Endodermal cell (in vitro differentiated cells): ENCODE data around the gene NT5DC1. TPM values are rescaled to one million over a fixed set of nuclear protein-coding genes. Genes with fewer than 3 reads are reported as not detected.

Experiments used
- DNase-seq: peaks from one replicate; pipeline ENCODE4 v3.0.0-alpha.2; 2017
- H3K27ac ChIP-seq: 2 replicates; pipeline ENCODE4 v1.5.1; 2013; ENCODE audit warnings: mild to moderate bottlenecking, low read depth, low read length, moderate library complexity
- H3K27me3 ChIP-seq: 2 replicates; pipeline ENCODE4 v1.6.1; 2013; ENCODE audit warnings: mild to moderate bottlenecking, low read length, moderate library complexity; ENCODE audit not compliant: insufficient read depth, control insufficient read depth, poor library complexity, severe bottlenecking
- H3K36me3 ChIP-seq: 2 replicates; pipeline ENCODE4 v1.7.0; 2013; ENCODE audit warnings: mild to moderate bottlenecking, low read length, moderate library complexity; ENCODE audit not compliant: control insufficient read depth, insufficient read depth
- H3K4me1 ChIP-seq: one replicate; pipeline ENCODE4 v1.7.0; 2013; ENCODE audit warnings: low read length; ENCODE audit not compliant: control insufficient read depth, insufficient read depth
- H3K4me3 ChIP-seq: 2 replicates; pipeline ENCODE4 v1.5.1; 2013; ENCODE audit warnings: mild to moderate bottlenecking, low read length, moderate library complexity
- H3K9ac ChIP-seq: 2 replicates; pipeline ENCODE4 v1.6.1; 2013; ENCODE audit warnings: mild to moderate bottlenecking, low read length, moderate library complexity; ENCODE audit not compliant: poor library complexity, severe bottlenecking; ENCODE audit errors: extremely low read depth
- H3K9me3 ChIP-seq: 2 replicates; pipeline ENCODE4 v1.6.1; 2013; ENCODE audit warnings: mild to moderate bottlenecking, low read length, moderate library complexity; ENCODE audit not compliant: control insufficient read depth
- H3K27ac Mint-ChIP-seq: 2 replicates; pipeline ENCODE4 v1.8.0; 2020; ENCODE audit warnings: mixed read lengths
- H3K27me3 Mint-ChIP-seq: 2 replicates; pipeline ENCODE4 v1.8.0; 2021; ENCODE audit warnings: mild to moderate bottlenecking, mixed read lengths; ENCODE audit not compliant: insufficient read depth
- H3K36me3 Mint-ChIP-seq: 2 replicates; pipeline ENCODE4 v1.8.0; 2020; ENCODE audit warnings: low read depth, mixed read lengths
- H3K4me1 Mint-ChIP-seq: 2 replicates; pipeline ENCODE4 v1.8.0; 2020; ENCODE audit warnings: mixed read lengths
- H3K4me3 Mint-ChIP-seq: 2 replicates; pipeline ENCODE4 v1.8.0; 2020; ENCODE audit warnings: mild to moderate bottlenecking, moderate library complexity, mixed read lengths
- H3K9me3 Mint-ChIP-seq: 2 replicates; pipeline ENCODE4 v1.8.0; 2020; ENCODE audit warnings: mild to moderate bottlenecking, mixed read lengths
- WGBS, 2 experiments: methylation state at CpG; one replicate each; pipeline versions ENCODE4 v1.1.5 to v1.1.7; 2013; ENCODE audit warnings: missing lambda C conversion rate in 2 of 2, mixed read lengths in 1 of 2; ENCODE audit not compliant: insufficient coverage in 1 of 2, insufficient read length in 1 of 2; 5-methylcytosine and 5-hydroxymethylcytosine counted together
- long read RNA-seq, 4 experiments: library from polyadenylated mRNA in 2 of 4; library from RNA in 1 of 4; library from capped mRNA in 1 of 4; stranded (forward) in 3 of 4; unstranded in 1 of 4; transcript quantifications; one replicate each; pipeline ENCODE4 v2.0.0, GENCODE V29; 2020 to 2021; ENCODE audit warnings: inconsistent platforms in 1 of 4
- polyA plus RNA-seq, 2 experiments: library from polyadenylated mRNA; stranded (reverse); fragments of 50-300 nt; gene quantifications; one replicate each; pipeline ENCODE4 v1.2.3, GENCODE V29; 2013
- total RNA-seq, 2 donors: library from RNA; stranded (reverse); fragmentation: NEBNext Ultra II Directional in 1 of 2; extraction: Animal tissue kit (Norgen Biotek cat#: 25700) in 1 of 2; gene quantifications; 2 replicates in 1 of 2; 3 replicates in 1 of 2; pipeline ENCODE4 v1.2.1, GENCODE V29; 2021
- TF ChIP-seq, protein P1 (sequence below): fragments of 200-600 bp; sonication (generic); conservative IDR thresholded peaks from 2 replicates; pipeline ENCODE4 v1.5.0; 2021; ENCODE audit warnings: antibody characterized with exemption, mild to moderate bottlenecking

NT5DC1 gene
- 100 to 1,000 TPM in 1 of 2 donors, 10 to 100 TPM in 1; 83.0 to 136 TPM for total RNA-seq
- 35.9 TPM for polyA plus RNA-seq (2013, experiment 1 of 2)
- 32.2 TPM for polyA plus RNA-seq (2013, experiment 2 of 2)
- long read RNA-seq, experiment 1, full-length matches to known transcripts, result 41 of 68 reads
- long read RNA-seq, experiment 1, partial matches to known transcripts, result 13 of 68 reads
- long read RNA-seq, experiment 1, other reads (novel, unspliced or antisense), result 14 of 68 reads
- long read RNA-seq, experiment 2, full-length matches to known transcripts, result 130 of 155 reads
- long read RNA-seq, experiment 2, partial matches to known transcripts, result 10 of 155 reads
- long read RNA-seq, experiment 2, other reads (novel, unspliced or antisense), result 15 of 155 reads
- long read RNA-seq, experiment 3, full-length matches to known transcripts, result 339 of 368 reads
- long read RNA-seq, experiment 3, partial matches to known transcripts, result 9 of 368 reads
- long read RNA-seq, experiment 3, other reads (novel, unspliced or antisense), result 20 of 368 reads
- long read RNA-seq, experiment 4, full-length matches to known transcripts, result 210 of 240 reads
- long read RNA-seq, experiment 4, partial matches to known transcripts, result 16 of 240 reads
- long read RNA-seq, experiment 4, other reads (novel, unspliced or antisense), result 14 of 240 reads

- Mint-ChIP-seq H3K27ac (peak within 1 kb of the TSS; percentile 96), H3K27me3 (no peaks in the 10 kb centered on the region), H3K4me1 (peaks cover 55% of the 10 kb centered on the region), H3K9me3 (peaks cover 12% of the 10 kb centered on the region), H3K4me3 (peak within 1 kb of the TSS; percentile 75), H3K36me3 (peaks cover 22% of the 10 kb centered on the region)
- Histone ChIP-seq H3K27ac (peak within 1 kb of the TSS; percentile 79), H3K4me3 (peak within 1 kb of the TSS; percentile 86), H3K9me3 (peaks cover 12% of the 10 kb centered on the region), H3K27me3 (no peaks in the 10 kb centered on the region), H3K36me3 (peaks cover 21% of the 10 kb centered on the region), H3K9ac (peak within 1 kb of the TSS; percentile 93), H3K4me1 (peaks cover 29% of the 10 kb centered on the region)
- TF ChIP-seq, protein P1, sequence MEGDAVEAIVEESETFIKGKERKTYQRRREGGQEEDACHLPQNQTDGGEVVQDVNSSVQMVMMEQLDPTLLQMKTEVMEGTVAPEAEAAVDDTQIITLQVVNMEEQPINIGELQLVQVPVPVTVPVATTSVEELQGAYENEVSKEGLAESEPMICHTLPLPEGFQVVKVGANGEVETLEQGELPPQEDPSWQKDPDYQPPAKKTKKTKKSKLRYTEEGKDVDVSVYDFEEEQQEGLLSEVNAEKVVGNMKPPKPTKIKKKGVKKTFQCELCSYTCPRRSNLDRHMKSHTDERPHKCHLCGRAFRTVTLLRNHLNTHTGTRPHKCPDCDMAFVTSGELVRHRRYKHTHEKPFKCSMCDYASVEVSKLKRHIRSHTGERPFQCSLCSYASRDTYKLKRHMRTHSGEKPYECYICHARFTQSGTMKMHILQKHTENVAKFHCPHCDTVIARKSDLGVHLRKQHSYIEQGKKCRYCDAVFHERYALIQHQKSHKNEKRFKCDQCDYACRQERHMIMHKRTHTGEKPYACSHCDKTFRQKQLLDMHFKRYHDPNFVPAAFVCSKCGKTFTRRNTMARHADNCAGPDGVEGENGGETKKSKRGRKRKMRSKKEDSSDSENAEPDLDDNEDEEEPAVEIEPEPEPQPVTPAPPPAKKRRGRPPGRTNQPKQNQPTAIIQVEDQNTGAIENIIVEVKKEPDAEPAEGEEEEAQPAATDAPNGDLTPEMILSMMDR, result peak; percentile 59
- WGBS, 2 experiments, result 1 to 9% methylated on average over 16 to 87 of the region's 87 CpGs
- peak; percentile 95 for DNase-seq
Measured at GRCh38 chr6:116100419-116101301, at the start of gene NT5DC1. Gene NT5DC1 (plus strand): TSS chr6:116100853. CDS start chr6:116100931, 78 bp downstream.

GRCh38 chr6:116051244-116051643 lies 49.4 kb upstream of the NT5DC1 start:
- Mint-ChIP-seq H3K4me1 (peaks cover 9% of the 10 kb centered on the region), H3K9me3 (peaks cover 2% of the 10 kb centered on the region), H3K36me3 (no peaks in the 10 kb centered on the region), H3K4me3 (no peak overlapping the region), H3K27me3 (no peaks in the 10 kb centered on the region), H3K27ac (no peak overlapping the region)
- TF ChIP-seq, protein P1, result no peak
- Histone ChIP-seq H3K9ac (no peak overlapping the region), H3K9me3 (no peaks in the 10 kb centered on the region), H3K27me3 (no peaks in the 10 kb centered on the region), H3K27ac (no peak overlapping the region), H3K4me3 (no peak overlapping the region), H3K4me1 (peaks cover 3% of the 10 kb centered on the region), H3K36me3 (no peaks in the 10 kb centered on the region)
- WGBS, 2 experiments, result 100% methylated on average over 2 of the region's 3 CpGs; no CpG with 5 or more reads in 1 of the 2 experiments
- DNase-seq, result no peak

GRCh38 chr6:116055513-116055912 lies 45.1 kb upstream of the NT5DC1 start:
- TF ChIP-seq, protein P1, result no peak
- H3K9me3 Mint-ChIP-seq, result no peaks in the 10 kb centered on the region
- Histone ChIP-seq H3K9ac (no peak overlapping the region), H3K4me1 (peaks cover 8% of the 10 kb centered on the region), H3K4me3 (no peak overlapping the region), H3K9me3 (no peaks in the 10 kb centered on the region), H3K27ac (no peak overlapping the region), H3K27me3 (no peaks in the 10 kb centered on the region), H3K36me3 (no peaks in the 10 kb centered on the region)
- H3K4me3 Mint-ChIP-seq, result no peak overlapping the region
- DNase-seq, result no peak
- 87% methylated on average over 1 of the region's 1 CpG; no CpG with 5 or more reads in 1 of the 2 experiments for WGBS, 2 experiments
- H3K36me3 Mint-ChIP-seq, result no peaks in the 10 kb centered on the region
- peaks cover 10% of the 10 kb centered on the region for H3K4me1 Mint-ChIP-seq
- H3K27me3 Mint-ChIP-seq, result no peaks in the 10 kb centered on the region
- H3K27ac Mint-ChIP-seq, result peak overlapping the region; percentile 30
